ENCODE data around the gene C22orf39.

- TF ChIP-seq ELK1 (IDR thresholded peaks at IDR 0.05; ENCODE audit: low read depth, low read length) (no peak), POLR2A (IDR thresholded peaks at IDR 0.05; ENCODE audit: low read depth, low read length) (no peak), CTCF (IDR thresholded peaks at IDR 0.05 in 2 of 3, conservative IDR thresholded peaks at IDR 0.05 in 1 of 3; ENCODE audit: control insufficient read depth in 2 of 3, extremely low read depth in 1 of 3, insufficient read depth in 1 of 3, low read depth in 3 of 3, low read length in 3 of 3) (no peak), CEBPB (IDR thresholded peaks at IDR 0.05; ENCODE audit: borderline replicate concordance in 1 of 2, low read depth in 2 of 2, low read length in 2 of 2) (no peak), USF2 (IDR thresholded peaks at IDR 0.05; ENCODE audit: borderline replicate concordance, low read depth, low read length) (no peak), ZBTB11 (CRISPR knock-in tag; IDR thresholded peaks at IDR 0.05) (no peak), EP300 (IDR thresholded peaks at IDR 0.05; ENCODE audit: borderline replicate concordance in 1 of 2, control insufficient read depth in 1 of 2, low read depth in 2 of 2, low read length in 2 of 2) (no peak), TAF1 (IDR thresholded peaks at IDR 0.05; ENCODE audit: borderline replicate concordance, low read depth, low read length) (no peak), RAD51 (IDR thresholded peaks at IDR 0.05) (no peak), HDGF (IDR thresholded peaks at IDR 0.05) (no peak), RELB (IDR thresholded peaks at IDR 0.05; ENCODE audit: low read depth) (no peak), RBBP5 (conservative IDR thresholded peaks at IDR 0.05) (no peak), YBX1 (IDR thresholded peaks at IDR 0.05) (no peak)
Measured at GRCh38 chr22:19434829-19435580, 12.5 kb downstream of the C22orf39 start.
